ENCODE measurements around the gene ACOX3.

DNA sequence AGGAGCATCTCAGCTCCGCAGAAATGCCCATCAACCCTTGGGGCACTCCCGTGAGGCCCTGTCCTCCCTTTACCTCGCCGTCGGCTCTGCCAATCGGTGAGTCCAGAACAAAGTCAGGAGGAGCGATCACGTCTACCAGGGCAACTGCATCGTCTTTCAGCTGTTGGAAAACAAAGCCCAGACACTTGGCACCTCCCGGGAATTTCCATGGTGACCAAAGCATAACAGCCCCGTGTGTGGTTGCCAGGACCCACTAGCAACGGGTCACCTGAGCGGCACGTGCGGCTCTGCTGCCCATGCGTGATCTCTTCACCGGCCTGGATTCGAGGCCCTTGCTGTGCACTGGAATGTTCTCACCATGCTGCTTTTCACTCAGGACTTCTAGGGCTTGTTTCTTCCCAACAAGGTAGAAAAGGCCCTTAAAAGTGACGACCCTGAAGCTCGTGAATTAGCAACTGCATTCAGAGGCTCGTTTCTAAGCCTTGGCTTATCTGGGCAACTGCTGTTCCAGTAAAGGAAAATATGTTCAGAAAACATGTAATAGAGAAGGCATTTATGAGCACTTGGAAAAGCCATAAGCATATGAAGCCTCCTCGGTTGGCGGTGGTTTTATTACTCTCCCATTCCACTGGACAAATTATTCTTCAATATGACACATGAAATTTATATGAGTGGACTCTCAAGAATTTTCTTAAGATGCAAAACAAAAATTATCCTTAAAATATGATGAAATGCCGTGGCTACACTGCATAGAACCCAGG lies 69.5 kb downstream of the ACOX3 start:
- TF ChIP-seq, protein P1, sequence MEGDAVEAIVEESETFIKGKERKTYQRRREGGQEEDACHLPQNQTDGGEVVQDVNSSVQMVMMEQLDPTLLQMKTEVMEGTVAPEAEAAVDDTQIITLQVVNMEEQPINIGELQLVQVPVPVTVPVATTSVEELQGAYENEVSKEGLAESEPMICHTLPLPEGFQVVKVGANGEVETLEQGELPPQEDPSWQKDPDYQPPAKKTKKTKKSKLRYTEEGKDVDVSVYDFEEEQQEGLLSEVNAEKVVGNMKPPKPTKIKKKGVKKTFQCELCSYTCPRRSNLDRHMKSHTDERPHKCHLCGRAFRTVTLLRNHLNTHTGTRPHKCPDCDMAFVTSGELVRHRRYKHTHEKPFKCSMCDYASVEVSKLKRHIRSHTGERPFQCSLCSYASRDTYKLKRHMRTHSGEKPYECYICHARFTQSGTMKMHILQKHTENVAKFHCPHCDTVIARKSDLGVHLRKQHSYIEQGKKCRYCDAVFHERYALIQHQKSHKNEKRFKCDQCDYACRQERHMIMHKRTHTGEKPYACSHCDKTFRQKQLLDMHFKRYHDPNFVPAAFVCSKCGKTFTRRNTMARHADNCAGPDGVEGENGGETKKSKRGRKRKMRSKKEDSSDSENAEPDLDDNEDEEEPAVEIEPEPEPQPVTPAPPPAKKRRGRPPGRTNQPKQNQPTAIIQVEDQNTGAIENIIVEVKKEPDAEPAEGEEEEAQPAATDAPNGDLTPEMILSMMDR (IDR thresholded peaks at IDR 0.05), result no peak
- TF ChIP-seq REST (IDR thresholded peaks at IDR 0.05) (no peak), FOSL2 (IDR thresholded peaks at IDR 0.05) (no peak), FOSL2 (CRISPR knock-in tag; IDR thresholded peaks at IDR 0.05) (no peak), RARB (CRISPR knock-in tag; IDR thresholded peaks at IDR 0.05) (no peak), PHF8 (IDR thresholded peaks at IDR 0.05; ENCODE audit: borderline replicate concordance, low read depth) (no peak), NFE2L2 (conservative IDR thresholded peaks at IDR 0.05; ENCODE audit: low read length) (no peak), BHLHE40 (IDR thresholded peaks at IDR 0.05; ENCODE audit: low read depth, low read length) (no peak), KDM1A (IDR thresholded peaks at IDR 0.05; ENCODE audit: low read depth) (no peak), EP300 (IDR thresholded peaks at IDR 0.05) (no peak)
